ENCODE measurements around the gene PRRG2. TPM values are rescaled to one million over a fixed set of nuclear protein-coding genes. Genes with fewer than 3 reads are reported as not detected.

The PRRG2 gene
- total and polyA plus RNA-seq, 9 of the 15 experiments (the other 6 are each of a cell fraction or from before 2014, with no cell fraction given): 0.06 to 1.1 (median 0.33) TPM

DNA sequence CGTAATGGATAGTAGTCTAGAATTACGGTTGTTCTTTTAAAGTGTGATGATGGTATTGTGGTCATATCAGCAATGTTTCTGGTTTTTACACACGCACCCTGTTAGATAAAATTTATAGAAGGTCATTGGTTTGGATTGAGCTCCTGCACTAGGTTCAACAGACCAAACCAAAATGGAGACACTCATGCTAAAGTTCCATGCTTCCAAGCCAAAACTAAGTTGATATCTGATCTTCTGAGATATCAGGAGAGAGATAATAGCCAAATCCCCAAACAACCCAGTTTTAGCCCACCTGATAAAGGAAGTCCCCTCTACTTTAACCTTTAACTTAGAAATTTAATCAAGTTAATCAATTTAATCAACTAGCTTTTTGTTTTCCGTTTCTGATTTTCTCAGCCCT lies 1.9 kb upstream of the PRRG2 start (continued):
- TF ChIP-seq, protein P1, sequence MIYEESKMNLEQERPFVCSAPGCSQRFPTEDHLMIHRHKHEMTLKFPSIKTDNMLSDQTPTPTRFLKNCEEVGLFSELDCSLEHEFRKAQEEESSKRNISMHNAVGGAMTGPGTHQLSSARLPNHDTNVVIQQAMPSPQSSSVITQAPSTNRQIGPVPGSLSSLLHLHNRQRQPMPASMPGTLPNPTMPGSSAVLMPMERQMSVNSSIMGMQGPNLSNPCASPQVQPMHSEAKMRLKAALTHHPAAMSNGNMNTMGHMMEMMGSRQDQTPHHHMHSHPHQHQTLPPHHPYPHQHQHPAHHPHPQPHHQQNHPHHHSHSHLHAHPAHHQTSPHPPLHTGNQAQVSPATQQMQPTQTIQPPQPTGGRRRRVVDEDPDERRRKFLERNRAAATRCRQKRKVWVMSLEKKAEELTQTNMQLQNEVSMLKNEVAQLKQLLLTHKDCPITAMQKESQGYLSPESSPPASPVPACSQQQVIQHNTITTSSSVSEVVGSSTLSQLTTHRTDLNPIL (CRISPR knock-in tag; IDR thresholded peaks at IDR 0.05): no peak
- TF ChIP-seq ZFX (CRISPR knock-in tag; IDR thresholded peaks at IDR 0.05) (no peak), DDX20 (tag; IDR thresholded peaks at IDR 0.05; ENCODE audit: low read depth) (peak; percentile 92), BCL6 (CRISPR knock-in tag; IDR thresholded peaks at IDR 0.05) (peak; percentile 64), PTBP1 (IDR thresholded peaks at IDR 0.05; ENCODE audit: low read depth, low read length) (no peak)
- TF ChIP-seq, protein P2, sequence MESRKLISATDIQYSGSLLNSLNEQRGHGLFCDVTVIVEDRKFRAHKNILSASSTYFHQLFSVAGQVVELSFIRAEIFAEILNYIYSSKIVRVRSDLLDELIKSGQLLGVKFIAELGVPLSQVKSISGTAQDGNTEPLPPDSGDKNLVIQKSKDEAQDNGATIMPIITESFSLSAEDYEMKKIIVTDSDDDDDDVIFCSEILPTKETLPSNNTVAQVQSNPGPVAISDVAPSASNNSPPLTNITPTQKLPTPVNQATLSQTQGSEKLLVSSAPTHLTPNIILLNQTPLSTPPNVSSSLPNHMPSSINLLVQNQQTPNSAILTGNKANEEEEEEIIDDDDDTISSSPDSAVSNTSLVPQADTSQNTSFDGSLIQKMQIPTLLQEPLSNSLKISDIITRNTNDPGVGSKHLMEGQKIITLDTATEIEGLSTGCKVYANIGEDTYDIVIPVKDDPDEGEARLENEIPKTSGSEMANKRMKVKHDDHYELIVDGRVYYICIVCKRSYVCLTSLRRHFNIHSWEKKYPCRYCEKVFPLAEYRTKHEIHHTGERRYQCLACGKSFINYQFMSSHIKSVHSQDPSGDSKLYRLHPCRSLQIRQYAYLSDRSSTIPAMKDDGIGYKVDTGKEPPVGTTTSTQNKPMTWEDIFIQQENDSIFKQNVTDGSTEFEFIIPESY (CRISPR knock-in tag; IDR thresholded peaks at IDR 0.05): no peak
- TF ChIP-seq, protein P3, sequence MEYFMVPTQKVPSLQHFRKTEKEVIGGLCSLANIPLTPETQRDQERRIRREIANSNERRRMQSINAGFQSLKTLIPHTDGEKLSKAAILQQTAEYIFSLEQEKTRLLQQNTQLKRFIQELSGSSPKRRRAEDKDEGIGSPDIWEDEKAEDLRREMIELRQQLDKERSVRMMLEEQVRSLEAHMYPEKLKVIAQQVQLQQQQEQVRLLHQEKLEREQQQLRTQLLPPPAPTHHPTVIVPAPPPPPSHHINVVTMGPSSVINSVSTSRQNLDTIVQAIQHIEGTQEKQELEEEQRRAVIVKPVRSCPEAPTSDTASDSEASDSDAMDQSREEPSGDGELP (CRISPR knock-in tag; IDR thresholded peaks at IDR 0.05; ENCODE audit: borderline replicate concordance): no peak
- TF ChIP-seq, protein P4, sequence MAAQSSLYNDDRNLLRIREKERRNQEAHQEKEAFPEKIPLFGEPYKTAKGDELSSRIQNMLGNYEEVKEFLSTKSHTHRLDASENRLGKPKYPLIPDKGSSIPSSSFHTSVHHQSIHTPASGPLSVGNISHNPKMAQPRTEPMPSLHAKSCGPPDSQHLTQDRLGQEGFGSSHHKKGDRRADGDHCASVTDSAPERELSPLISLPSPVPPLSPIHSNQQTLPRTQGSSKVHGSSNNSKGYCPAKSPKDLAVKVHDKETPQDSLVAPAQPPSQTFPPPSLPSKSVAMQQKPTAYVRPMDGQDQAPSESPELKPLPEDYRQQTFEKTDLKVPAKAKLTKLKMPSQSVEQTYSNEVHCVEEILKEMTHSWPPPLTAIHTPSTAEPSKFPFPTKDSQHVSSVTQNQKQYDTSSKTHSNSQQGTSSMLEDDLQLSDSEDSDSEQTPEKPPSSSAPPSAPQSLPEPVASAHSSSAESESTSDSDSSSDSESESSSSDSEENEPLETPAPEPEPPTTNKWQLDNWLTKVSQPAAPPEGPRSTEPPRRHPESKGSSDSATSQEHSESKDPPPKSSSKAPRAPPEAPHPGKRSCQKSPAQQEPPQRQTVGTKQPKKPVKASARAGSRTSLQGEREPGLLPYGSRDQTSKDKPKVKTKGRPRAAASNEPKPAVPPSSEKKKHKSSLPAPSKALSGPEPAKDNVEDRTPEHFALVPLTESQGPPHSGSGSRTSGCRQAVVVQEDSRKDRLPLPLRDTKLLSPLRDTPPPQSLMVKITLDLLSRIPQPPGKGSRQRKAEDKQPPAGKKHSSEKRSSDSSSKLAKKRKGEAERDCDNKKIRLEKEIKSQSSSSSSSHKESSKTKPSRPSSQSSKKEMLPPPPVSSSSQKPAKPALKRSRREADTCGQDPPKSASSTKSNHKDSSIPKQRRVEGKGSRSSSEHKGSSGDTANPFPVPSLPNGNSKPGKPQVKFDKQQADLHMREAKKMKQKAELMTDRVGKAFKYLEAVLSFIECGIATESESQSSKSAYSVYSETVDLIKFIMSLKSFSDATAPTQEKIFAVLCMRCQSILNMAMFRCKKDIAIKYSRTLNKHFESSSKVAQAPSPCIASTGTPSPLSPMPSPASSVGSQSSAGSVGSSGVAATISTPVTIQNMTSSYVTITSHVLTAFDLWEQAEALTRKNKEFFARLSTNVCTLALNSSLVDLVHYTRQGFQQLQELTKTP (IDR thresholded peaks at IDR 0.05; ENCODE audit: low read depth in 1 of 2, partially characterized antibody in 2 of 2): no peak
- TF ChIP-seq, protein P5, sequence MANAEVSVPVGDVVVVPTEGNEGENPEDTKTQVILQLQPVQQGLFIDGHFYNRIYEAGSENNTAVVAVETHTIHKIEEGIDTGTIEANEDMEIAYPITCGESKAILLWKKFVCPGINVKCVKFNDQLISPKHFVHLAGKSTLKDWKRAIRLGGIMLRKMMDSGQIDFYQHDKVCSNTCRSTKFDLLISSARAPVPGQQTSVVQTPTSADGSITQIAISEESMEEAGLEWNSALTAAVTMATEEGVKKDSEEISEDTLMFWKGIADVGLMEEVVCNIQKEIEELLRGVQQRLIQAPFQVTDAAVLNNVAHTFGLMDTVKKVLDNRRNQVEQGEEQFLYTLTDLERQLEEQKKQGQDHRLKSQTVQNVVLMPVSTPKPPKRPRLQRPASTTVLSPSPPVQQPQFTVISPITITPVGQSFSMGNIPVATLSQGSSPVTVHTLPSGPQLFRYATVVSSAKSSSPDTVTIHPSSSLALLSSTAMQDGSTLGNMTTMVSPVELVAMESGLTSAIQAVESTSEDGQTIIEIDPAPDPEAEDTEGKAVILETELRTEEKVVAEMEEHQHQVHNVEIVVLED (CRISPR knock-in tag; IDR thresholded peaks at IDR 0.05): peak; percentile 48; the same call in 1 of the 2 replicates
- TF ChIP-seq, protein P6, sequence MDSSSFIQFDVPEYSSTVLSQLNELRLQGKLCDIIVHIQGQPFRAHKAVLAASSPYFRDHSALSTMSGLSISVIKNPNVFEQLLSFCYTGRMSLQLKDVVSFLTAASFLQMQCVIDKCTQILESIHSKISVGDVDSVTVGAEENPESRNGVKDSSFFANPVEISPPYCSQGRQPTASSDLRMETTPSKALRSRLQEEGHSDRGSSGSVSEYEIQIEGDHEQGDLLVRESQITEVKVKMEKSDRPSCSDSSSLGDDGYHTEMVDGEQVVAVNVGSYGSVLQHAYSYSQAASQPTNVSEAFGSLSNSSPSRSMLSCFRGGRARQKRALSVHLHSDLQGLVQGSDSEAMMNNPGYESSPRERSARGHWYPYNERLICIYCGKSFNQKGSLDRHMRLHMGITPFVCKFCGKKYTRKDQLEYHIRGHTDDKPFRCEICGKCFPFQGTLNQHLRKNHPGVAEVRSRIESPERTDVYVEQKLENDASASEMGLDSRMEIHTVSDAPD (CRISPR knock-in tag; IDR thresholded peaks at IDR 0.05): no peak
- TF ChIP-seq, protein P7, sequence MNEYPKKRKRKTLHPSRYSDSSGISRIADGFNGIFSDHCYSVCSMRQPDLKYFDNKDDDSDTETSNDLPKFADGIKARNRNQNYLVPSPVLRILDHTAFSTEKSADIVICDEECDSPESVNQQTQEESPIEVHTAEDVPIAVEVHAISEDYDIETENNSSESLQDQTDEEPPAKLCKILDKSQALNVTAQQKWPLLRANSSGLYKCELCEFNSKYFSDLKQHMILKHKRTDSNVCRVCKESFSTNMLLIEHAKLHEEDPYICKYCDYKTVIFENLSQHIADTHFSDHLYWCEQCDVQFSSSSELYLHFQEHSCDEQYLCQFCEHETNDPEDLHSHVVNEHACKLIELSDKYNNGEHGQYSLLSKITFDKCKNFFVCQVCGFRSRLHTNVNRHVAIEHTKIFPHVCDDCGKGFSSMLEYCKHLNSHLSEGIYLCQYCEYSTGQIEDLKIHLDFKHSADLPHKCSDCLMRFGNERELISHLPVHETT (CRISPR knock-in tag; conservative IDR thresholded peaks at IDR 0.05 in 1 of 2, IDR thresholded peaks at IDR 0.05 in 1 of 2): peak in 1 of 2 experiments; percentile 93; a peak in 2 of 4 replicates
- TF ChIP-seq, protein P8, sequence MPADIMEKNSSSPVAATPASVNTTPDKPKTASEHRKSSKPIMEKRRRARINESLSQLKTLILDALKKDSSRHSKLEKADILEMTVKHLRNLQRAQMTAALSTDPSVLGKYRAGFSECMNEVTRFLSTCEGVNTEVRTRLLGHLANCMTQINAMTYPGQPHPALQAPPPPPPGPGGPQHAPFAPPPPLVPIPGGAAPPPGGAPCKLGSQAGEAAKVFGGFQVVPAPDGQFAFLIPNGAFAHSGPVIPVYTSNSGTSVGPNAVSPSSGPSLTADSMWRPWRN (IDR thresholded peaks at IDR 0.05; ENCODE audit: low read depth): no peak
